NCI-H526 (cell line): ENCODE results near the gene YEATS4.

ENCODE experiments used
- DNase-seq, 2 experiments: peaks; one replicate each; lab custom pipeline; 2025; lab: John Stamatoyannopoulos, UW

The YEATS4 gene

GRCh38 chr12:69392179-69392928 is 32.8 kb downstream of the YEATS4 start:
- DNase-seq, result no peak

- DNase-seq, result no peak
These were observed 36.5 kb downstream of the YEATS4 start for GRCh38 chr12:69396041-69396440.

- DNase-seq, result no peak
These were observed 37.4 kb downstream of the YEATS4 start for GRCh38 chr12:69396963-69397362.

GRCh38 chr12:69397978-69398377 is 38.4 kb downstream of the YEATS4 start:
- DNase-seq, result no peak

GRCh38 chr12:69401940-69402339 is 42.4 kb downstream of the YEATS4 start:
- DNase-seq, result no peak

- no peak for DNase-seq
These were observed 45.5 kb downstream of the YEATS4 start for GRCh38 chr12:69404851-69405565.

GRCh38 chr12:69405566-69405865 is 46.0 kb downstream of the YEATS4 start:
- DNase-seq, result no peak

GRCh38 chr12:69406217-69406616 is 46.7 kb downstream of the YEATS4 start:
- no peak for DNase-seq

- no peak for DNase-seq
These were observed 51.0 kb downstream of the YEATS4 start for GRCh38 chr12:69410571-69410970.

- no peak for DNase-seq
These were observed 53.1 kb downstream of the YEATS4 start for GRCh38 chr12:69412655-69413054.

GRCh38 chr12:69415471-69416275 is 56.1 kb downstream of the YEATS4 start:
- peak; percentile 4 to 54 for DNase-seq

GRCh38 chr12:69417231-69417630 is 57.7 kb downstream of the YEATS4 start:
- DNase-seq, result no peak

- peak in 1 of 2 experiments; percentile 7 for DNase-seq
These were observed 58.2 kb downstream of the YEATS4 start for GRCh38 chr12:69417741-69418167.

GRCh38 chr12:69419701-69420100 is 60.2 kb downstream of the YEATS4 start:
- DNase-seq, result no peak

GRCh38 chr12:69421548-69421947 is 62.0 kb downstream of the YEATS4 start:
- DNase-seq, result no peak

GRCh38 chr12:69423037-69423905 is 63.7 kb downstream of the YEATS4 start:
- no peak for DNase-seq

GRCh38 chr12:69425417-69425816 is 65.9 kb downstream of the YEATS4 start:
- DNase-seq, result no peak

GRCh38 chr12:69428351-69429073 is 69.0 kb downstream of the YEATS4 start:
- no peak for DNase-seq

- no peak for DNase-seq
These were observed 71.5 kb downstream of the YEATS4 start for GRCh38 chr12:69430942-69431590.

GRCh38 chr12:69431591-69432222 is 72.2 kb downstream of the YEATS4 start:
- DNase-seq, result no peak
